HG03175 (cell line): ENCODE measurements around the gene ABI1.
"Not testable (repeated sequence)": the region's sequence is repeated elsewhere in the genome, so short reads cannot be mapped to it uniquely, and the experiment has no call there.

ENCODE experiments used
- ATAC-seq: cut with Tn5 transposase; IDR thresholded peaks from one replicate; pipeline ENCODE4 v1.9.1; 2021; ENCODE audit warnings: mild to moderate bottlenecking, moderate library complexity; ENCODE audit not compliant: unreplicated experiment

The ABI1 gene

DNA sequence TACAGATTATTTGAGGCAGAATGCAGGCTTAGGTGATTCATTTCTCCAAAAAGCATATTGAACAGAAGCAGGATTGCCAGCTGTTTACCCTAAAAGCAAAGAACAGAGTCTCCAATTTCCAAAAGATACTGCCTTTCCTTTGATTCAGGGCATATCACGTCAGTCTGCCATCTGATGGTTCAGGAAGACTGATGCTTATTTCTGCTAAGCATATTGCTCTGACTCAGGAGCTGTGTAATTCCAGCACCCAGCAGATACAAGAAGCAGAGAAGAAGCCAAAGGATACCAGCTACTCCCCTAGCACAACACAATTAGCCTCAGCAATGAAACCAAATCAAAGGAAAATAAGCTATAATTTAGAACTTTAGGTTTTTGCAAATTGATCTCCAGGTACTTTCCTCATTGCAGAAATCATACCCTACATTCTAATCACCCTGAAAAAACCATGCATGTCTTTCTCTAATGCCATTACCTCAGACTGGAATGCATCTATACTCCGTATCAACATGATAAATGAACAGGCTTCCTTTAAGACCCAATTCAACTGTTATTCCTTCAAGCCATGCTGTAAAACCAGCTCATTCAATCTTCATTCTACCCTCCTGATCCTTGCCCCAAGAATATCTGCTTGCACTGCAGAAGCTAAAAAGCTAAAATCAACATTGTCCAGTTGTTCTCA, 55.1 kb downstream of the ABI1 start:
- no peak for ATAC-seq

DNA sequence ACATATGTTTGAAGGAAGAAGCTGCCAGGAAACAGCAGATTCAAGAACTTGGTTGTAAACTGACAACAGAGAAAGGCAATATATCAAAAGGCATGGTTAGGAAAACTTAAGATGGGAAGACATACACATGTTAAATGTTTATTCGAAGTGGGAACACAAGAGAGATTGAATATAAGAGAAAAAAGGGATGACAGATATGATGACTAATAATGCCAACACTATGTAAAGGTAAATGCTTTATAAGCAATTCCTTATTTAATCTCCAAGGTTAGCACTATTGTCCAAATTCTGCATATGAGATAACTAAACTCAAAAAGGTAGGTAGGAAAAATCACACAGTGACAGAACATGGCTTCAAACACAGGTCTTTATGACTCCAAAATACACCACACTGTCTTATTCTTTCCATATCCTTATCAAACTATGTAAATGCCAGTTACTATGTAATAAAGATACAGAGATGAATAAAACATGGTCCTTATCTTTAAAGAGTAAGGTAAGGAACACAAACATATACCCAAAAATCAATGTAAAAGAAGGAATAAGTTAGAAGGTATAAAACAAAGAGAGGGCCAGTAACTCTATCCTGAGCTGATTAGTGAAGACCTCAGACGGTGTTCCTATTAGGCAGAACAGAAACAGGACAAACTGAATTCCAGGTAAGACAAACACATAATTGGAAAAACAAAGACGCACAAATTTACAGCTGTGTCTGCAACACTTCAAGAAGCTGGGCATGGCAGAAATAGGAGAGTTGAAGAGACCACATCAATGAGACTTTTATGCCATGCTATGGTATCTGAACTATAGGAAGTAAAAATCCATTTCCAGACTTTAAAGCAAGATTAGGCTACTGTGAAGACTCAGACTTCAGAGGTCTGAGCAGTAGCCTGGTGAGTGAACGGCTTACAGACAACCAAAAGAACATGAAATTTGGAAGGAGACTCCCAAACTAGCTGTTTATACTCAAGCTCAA, 56.1 kb downstream of the ABI1 start:
- ATAC-seq = no peak

DNA sequence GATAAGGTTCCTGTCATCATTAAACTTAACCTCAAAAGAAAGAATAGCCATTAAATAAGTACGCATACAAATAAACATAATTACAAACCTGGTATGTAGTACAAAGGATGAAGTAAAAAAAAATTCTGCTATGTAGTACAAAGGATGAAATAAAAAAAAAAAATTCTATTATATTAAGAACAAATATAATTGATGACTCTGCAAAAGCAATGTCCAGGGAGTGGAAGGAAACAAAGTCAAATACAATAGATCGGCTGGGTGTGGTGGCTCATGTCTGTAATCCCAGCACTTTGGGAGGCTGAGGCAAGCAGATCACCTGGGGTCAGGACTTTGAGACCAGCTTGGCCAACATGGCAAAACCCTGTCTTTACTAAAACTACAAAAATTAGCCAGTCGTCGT, 56.9 kb downstream of the ABI1 start:
- ATAC-seq = no peak

DNA sequence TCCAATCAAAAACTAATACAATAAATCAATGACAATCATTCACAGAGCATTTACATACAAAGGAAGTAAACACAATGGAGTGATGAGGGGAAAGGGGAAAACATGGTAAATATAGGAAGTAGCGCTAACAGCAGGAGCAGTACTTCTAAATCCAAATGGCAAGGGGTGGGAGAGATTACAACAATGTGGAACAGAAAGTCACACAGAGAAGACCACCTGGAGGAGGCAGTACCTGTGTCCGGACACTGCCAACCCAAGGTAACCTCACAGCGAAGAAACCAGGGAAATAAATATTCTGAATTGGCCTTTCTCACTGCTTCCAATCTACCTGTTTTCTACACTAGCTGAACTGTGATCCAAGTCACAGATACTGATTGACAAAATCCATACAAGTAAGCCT, 58.2 kb downstream of the ABI1 start:
- no peak for ATAC-seq

DNA sequence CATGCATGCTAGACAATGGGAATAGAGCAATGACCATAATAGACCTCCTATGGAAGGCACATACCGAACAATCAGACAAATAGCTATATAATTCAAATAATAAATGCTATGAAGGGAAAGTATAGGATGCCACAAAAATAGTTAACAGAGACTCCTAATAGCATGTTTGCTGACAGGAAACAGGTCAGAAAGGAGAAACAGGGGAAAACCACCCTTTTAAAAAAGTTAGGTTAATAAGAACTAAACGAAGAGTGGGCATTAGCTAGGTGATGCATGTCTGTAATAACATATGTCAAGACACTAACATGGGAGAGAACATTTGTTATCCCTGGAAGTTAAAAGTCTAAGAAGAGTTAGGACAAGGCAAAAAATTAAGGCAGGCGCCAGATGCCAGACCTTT, 58.9 kb downstream of the ABI1 start:
- ATAC-seq = no peak

DNA sequence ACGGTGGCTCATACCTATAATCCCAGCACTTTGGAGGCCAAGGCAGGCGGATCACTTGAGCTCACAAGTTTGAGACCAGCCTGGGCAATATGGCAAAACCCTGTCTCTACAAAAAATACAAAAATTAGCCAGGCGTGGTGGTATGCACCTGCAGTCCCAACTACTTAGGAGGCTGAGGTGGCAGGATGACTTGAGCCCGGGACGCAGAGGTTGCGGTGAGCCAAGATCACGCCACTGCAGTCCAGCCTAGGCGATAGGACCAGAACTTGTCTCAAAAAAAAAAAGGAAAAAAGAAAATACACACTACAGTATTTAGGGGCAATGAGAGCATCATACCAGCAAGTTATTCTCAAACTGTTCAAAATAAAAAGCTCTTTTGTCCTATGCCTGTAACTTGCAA, 59.5 kb downstream of the ABI1 start:
- no peak for ATAC-seq

DNA sequence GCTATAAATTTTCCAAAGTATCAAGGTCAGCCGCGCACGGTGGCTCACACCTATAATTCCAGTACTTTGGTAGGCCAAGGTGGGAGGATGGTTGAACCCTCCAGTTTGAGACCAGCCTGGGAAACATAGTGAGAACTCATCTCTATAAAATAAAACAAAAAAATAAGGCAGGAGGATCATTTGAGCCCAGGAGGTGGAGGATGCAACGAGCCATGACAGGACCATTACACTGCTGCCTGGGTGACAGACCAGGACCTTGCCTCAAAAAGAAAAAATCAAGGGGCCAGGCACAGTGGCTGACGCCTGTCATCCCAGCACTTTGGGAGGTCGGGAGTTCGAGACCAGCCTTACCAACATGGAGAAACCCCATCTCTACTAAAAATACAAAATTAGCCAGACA, 60.3 kb downstream of the ABI1 start:
- no peak for ATAC-seq

DNA sequence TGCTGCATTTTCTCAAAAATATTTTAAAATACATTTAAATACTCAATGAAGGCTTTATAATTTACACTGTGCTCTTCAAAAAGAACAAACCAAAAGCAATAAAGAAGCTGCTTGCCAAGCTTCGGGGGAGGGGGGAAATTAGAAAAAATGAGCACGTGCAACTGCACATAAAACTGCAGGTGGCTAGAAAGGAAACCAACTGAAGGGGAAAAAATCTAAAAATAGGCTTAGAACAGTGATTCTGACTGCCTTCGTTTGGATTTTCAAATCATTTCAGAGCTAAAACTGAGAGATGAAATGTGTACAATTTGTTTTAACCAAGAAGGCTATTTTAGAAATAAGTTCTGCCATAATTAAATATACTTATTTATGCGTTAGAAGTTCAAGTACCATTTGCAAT, 61.4 kb downstream of the ABI1 start:
- ATAC-seq = no peak

DNA sequence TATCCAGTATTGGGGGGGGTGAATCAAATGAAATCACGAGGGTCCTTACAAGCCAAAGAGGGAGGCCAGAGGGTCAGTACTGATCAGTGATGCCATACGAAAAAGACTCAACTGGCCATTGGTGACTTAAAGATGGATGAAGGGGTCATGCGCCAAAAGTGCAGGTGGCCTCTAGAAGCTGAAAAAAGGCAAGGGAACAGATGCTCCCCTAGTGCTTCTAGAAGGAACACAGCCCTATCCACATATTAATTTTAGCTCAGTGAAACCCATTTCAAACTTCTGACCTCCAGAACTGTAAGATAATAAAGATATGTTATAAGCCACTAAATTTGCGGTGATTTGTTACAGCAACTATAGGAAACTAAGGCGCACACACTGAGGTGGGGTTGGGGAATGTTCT, 62.5 kb downstream of the ABI1 start:
- ATAC-seq = no peak

DNA sequence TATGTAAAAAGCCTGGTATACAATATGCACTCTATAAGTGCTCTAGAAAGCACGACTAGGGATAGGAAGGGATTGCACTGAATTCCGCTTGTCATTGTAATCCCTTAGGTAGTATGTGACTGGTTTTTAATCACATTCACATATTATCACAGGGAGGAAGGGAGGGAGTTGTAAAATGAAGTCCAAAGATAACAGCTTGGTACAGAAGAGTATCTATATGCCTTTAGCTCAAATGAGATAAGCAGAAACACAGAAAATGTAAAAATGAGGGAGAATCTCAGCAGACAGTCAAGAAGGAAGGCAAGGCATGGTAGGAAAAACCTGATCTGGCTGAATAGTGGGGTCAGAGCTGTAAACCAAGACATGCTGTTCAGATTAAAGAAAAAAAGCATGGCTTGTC, 63.4 kb downstream of the ABI1 start:
- ATAC-seq = no peak

DNA sequence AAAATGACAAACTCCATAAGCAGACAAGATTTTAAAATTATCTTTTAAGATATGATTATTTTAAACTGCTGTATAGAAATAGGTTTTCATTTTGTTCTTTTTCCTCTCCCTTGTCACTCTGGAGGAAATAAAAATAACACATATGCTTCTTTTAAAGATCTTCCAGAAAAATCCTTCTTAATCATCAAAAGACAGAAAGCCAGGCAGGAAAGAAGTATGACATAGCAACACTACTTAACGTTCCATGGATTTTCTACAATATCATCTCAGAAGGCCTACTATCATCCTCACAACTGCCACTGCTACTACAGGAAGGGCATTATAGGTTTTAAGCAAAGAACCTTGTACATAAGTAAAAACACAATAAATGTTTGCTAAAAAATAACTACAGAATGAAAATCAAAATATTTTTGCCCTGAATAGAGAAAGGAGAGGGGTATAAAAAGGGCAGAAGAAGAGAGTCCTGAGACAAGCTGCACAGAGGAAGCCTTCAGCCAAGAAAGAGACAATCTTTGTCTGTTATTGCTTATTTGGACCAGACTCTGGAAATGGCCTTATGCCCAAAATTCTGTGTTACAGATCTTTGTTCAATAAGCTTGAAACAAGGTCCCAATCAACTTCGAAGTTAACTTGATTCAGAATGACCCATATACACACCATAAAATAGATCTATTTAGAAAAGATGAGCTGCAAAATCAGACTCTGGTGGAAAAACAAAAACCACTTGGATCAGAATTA, 67.8 kb downstream of the ABI1 start:
- no peak for ATAC-seq

DNA sequence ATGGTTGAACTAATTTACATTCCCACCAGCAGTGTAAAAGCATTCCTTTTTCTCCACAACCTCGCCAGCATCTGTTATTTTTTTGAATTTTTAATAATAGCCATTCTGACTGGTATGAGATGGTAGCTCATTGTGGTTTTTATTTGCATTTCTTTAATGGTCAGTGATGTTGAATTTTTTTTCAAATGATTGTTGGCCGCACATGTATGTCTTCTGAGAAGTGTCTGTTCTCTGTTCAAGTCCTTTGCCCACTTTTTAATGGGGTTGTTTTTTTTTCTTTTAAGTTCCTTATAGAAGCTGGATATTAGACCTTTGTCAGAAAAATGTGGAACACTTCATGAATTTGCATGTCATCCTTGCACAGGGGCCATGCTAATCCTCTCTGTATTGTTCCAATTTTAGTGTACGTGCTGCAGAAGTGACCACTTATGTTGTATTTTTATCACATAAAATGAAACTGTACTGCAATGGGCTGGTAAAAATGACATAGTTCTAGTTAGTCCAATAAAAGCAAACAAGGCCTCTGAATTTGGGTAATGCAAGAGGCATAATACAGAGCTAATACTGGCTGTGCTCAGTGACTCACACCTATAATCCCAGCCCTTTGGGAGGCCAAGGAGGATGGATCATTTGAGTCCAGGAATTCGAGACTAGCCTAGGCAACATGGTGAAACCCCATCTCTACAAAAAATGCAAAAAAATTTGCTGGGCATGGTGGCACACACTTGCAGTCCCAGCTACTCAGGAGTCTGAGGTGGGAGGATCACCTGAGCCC, 70.3 kb downstream of the ABI1 start:
- ATAC-seq = no peak

DNA sequence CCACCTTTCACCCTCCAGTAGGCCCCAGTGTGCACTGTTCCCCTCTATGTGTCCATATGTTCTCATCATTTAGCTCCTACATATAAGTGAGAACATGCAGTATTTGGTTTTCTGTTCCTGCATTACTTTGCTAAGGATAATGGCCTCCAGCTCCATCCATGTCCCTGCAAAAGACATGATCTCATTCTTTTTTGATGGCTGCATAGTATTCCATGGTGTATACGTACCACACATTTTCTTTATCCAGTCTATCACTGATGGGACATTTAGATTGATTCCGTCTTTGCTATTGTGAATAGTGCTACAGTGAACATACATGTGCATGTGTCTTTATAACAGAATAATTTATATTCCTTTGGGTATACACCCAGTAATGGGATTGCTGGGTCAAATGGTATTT, 71.0 kb downstream of the ABI1 start:
- not testable (repeated sequence) for ATAC-seq

DNA sequence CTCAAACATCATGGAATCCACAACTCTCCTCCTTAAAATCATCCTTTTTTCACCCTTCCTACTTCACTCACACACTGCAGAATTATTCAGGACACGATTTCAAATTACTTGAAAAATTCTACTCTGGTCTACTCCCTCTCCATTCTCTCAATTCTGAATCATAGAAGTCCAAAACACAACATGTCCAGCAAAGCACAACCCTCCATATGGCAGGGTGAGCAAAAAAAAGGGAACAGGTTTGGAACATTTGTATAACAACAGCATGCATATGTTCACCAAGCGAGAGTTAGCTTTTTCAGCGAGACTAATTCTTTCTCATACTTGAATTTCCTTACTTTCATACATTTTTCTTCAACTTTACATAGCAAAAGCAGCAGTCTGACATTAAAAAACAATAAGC, 73.4 kb downstream of the ABI1 start:
- no peak for ATAC-seq

DNA sequence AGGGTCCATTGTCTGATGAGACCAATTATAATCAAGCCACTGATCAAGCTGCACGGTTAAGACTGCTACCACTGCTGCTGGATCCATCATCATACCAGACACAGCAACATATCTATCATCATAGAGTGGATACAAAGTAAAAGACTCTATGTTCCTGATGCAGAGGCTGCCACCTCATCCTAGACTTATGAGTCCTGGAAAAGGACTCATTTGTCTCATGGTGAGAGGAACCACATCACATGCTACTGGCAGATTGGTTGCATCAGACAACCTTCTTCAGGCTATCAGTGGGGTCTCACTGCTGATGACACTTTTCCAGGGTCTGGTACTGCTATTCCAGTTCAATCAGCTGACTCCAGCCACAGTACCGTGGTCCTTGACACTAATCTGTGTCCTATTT, 79.0 kb downstream of the ABI1 start:
- peak; percentile 4 for ATAC-seq

DNA sequence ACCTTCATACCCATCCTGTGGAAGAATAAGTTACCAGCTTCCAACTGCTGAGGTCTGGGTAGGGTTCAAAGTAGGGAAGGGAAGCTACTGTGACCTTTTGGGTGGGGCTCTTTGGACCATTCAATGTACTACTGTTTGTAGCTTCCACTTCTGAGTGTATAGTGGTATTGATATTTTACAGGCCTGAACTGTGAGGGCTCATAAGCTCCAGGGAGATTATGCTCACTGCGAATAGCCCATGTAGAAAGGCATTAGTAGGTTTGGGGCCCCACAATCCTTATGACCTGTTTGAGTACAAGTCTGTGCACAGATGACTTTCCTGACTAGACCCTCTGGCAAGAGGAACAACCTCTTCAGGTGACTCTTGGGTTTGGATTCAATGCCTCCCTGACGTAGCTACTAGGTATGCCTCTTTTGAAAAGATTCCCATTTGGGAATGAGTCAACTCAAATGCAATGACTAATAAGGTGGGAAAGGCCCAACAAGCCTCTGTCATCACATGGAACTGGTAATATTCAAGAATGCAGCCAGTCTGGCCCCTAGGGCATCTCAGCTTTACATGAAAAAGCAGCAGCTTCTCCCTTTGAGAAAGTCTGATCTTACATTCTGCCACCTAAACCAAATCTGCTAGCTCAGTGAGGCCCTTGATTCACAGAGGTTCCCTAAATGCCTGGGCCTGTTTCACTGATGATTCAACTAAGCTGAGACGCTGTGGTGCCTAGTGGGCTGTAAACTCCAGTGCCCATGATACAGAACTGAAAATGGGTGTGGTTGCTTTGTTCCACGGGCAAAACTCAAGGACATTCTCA, 79.8 kb downstream of the ABI1 start:
- ATAC-seq = peak; percentile 56

DNA sequence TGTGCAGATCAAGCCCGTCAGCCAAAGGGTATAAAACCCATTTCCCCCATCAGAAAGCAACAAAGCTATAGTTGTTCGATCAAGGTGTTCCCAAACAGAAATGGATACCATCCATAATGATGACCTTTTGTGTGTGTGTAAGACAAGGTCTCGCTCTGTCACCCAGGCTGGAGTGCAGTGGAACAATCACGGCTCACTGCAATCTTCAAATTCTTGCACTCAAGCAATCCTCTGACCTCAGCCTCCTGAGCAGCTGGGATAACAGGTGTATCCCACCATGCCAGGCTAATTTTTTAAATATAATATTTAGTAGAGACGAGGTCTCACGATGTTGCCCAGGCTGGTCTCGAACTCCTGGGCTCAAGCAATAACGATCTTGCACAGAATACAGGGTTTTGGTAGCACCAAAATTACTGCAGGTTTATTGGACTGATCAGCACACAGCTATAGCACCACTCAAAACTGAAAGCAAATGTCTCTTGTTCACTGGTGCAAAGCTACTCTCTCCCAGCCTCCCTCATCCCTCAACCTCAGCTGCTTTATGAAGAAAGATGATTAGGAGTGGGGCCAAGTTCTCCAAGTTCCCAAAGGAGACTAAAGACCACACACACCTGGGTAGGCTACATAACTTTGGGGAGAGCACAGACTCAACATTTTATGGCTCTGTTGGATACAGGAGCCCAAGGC, 80.5 kb downstream of the ABI1 start:
- peak; percentile 40 for ATAC-seq

DNA sequence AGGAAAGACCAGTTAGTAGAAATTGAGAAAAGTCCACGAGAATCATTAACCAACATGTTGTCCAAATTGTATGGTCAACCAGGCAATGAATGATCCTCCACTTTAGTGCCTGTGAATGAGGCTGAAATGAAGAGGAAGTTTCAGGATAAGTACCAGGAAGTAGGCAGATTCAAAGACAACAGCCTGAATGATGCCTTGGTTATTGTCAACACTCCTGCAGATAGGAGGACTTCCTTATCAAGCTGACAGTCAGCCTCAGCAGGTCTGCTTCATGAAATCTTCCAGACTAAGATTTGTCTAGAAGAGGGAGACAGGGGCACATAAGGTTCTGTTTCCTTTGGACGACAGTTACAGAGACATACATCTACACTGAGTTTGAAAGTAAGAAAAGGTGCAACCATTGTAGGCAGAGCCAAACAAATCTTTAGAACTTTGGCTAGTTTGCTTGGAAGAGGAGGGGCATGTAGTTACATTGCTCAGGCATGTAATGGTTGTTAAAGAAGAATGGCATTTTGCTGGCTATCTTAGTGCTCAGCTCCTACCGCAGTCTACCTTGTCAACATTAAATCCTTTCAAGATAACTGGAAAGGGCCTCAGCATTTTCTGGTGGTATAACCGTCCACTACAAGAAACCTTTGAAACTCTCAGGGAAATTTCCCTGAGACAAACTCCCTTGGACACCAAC, 81.4 kb downstream of the ABI1 start:
- no peak for ATAC-seq

DNA sequence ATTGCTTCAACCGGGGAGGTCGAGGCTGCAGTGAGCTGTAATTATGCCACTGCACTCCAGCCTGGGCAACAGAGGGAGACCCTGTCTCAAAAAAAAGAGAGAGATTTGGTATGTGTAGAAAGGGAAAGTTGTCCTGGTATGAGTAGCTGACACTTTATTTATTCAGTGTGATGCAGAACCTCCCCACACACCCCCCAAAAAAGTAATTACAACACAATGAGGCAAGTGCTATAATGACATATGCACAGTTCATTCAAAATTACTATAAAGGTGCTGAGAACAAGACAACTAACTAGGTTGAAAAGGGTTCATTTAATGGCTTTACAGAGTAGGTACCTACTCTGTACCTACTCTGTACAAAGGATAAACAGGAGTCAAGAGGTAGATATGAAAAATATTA, 83.1 kb downstream of the ABI1 start:
- ATAC-seq = no peak
